Transverse colon (tissue), 4 donors: ENCODE data around the gene LARP1.

Experiments
- CTCF ChIP-seq, 5 experiments: fragments of 200-600 bp in 3 of 5; fragments of 450-650 bp in 2 of 5; sonication (generic) in 3 of 5; IDR thresholded peaks; 1 replicate in 2 of 5; 2 replicates in 3 of 5; pipeline ENCODE4 v1.5.1; 2016 to 2017; ENCODE audit warnings: antibody characterized with exemption in 5 of 5, inconsistent platforms in 3 of 5, mild to moderate bottlenecking in 2 of 5, moderate library complexity in 1 of 5
- EP300 ChIP-seq: sonication (generic); formaldehyde crosslinking; IDR thresholded peaks from one replicate; pipeline ENCODE4 v1.6.1; 2017; ENCODE audit warnings: antibody characterized with exemption, low read depth
- POLR2A ChIP-seq: fragments of 450-650 bp; IDR thresholded peaks from one replicate; pipeline ENCODE4 v1.6.1; 2016; ENCODE audit warnings: antibody characterized with exemption, mild to moderate bottlenecking, moderate library complexity
- POLR2AphosphoS5 ChIP-seq, 3 donors: sonication (generic); formaldehyde crosslinking; IDR thresholded peaks; one replicate each; pipeline ENCODE4 v1.6.1; 2016; ENCODE audit warnings: antibody characterized with exemption in 3 of 3

- TF ChIP-seq CTCF (IDR thresholded peaks at IDR 0.05) (no peak), POLR2AphosphoS5 (IDR thresholded peaks at IDR 0.05) (no peak), EP300 (no peak), POLR2A (no peak)
Observed at GRCh38 chr5:154824070-154824469, 68.9 kb downstream of the LARP1 start.
